ENCODE results near the gene VIT.

- TF ChIP-seq POLR2A (IDR thresholded peaks at IDR 0.05; ENCODE audit: low read depth, low read length): no peak
- no peak for TF ChIP-seq POU2F2 (IDR thresholded peaks at IDR 0.05; ENCODE audit: low read depth, low read length)
Measured at GRCh38 chr2:36670881-36671595, 25.5 kb upstream of the VIT start.

All from GM12891 (cell line).